BJ (cell line): ENCODE data around the gene DOCK1. TPM values are rescaled to one million over a fixed set of nuclear protein-coding genes. Genes with fewer than 3 reads are reported as not detected.

Source experiments
- CTCF ChIA-PET: fragments of 350-600 bp; formaldehyde crosslinking; extraction: SDS; loops from one replicate; lab custom pipeline; 2021; ENCODE audit warnings: antibody characterized with exemption, inconsistent platforms; lab: Yijun Ruan, JAX
- POLR2A ChIA-PET: fragments of 300-600 bp; sonication (Branson Sonifier 250); formaldehyde crosslinking; extraction: SDS; loops from one replicate; lab custom pipeline; 2021; ENCODE audit warnings: antibody characterized with exemption; lab: Charles Lee
- DNase-seq: peaks from one replicate; pipeline ENCODE4 v3.0.0-alpha.2; 2011; ENCODE audit warnings: low read depth
- H3K27me3 ChIP-seq: 2 replicates; pipeline ENCODE4 v1.6.0; 2011; ENCODE audit warnings: low read length; ENCODE audit not compliant: control insufficient read depth, insufficient read depth
- H3K36me3 ChIP-seq: 2 replicates; pipeline ENCODE4 v1.5.1; 2011; ENCODE audit warnings: low read length; ENCODE audit not compliant: control insufficient read depth, insufficient read depth
- H3K4me3 ChIP-seq: 2 replicates; pipeline ENCODE4 v1.5.1; 2011; ENCODE audit warnings: low read depth, mild to moderate bottlenecking, control low read depth, low read length
- CTCF ChIP-seq: IDR thresholded peaks from 2 replicates; pipeline ENCODE4 v1.5.1; 2011; ENCODE audit warnings: low read depth, mild to moderate bottlenecking, control low read depth, inconsistent platforms, low read length, moderate library complexity; ENCODE audit not compliant: insufficient read depth
- polyA plus RNA-seq: library from polyadenylated mRNA; depleted of rRNA; stranded (reverse); fragments of >200 nt; gene quantifications from 2 replicates; pipeline ENCODE4 v1.2.3, GENCODE V29; 2011

DOCK1 gene
- polyA plus RNA-seq, 1 experiment: 20.0 TPM

- POLR2A ChIA-PET: no interaction called here
- H3K27me3 ChIP-seq: no peaks in the 10 kb centered on the region
- CTCF ChIA-PET: no interaction called here
- H3K4me3 ChIP-seq: no peak overlapping the region
- no peak for DNase-seq
- peaks cover 16% of the 10 kb centered on the region for H3K36me3 ChIP-seq
- no peak for TF ChIP-seq CTCF
Observed at GRCh38 chr10:127016331-127016730, 111.1 kb downstream of the DOCK1 start.

- Histone ChIP-seq H3K4me3 (no peak overlapping the region), H3K27me3 (no peaks in the 10 kb centered on the region), H3K36me3 (peaks cover 15% of the 10 kb centered on the region)
- TF ChIP-seq CTCF: no peak
- ChIA-PET CTCF (no interaction called here), POLR2A (no interaction called here)
- no peak for DNase-seq
Observed at GRCh38 chr10:127017541-127018297, 112.5 kb downstream of the DOCK1 start.

GRCh38 chr10:127018298-127018650, 113.0 kb downstream of the DOCK1 start:
- H3K4me3 ChIP-seq: no peak overlapping the region
- POLR2A ChIA-PET: no interaction called here
- H3K27me3 ChIP-seq: no peaks in the 10 kb centered on the region
- DNase-seq: no peak
- TF ChIP-seq CTCF: no peak
- H3K36me3 ChIP-seq: peaks cover 16% of the 10 kb centered on the region
- CTCF ChIA-PET: no interaction called here

- H3K4me3 ChIP-seq: no peak overlapping the region
- H3K27me3 ChIP-seq: no peaks in the 10 kb centered on the region
- ChIA-PET CTCF (no interaction called here), POLR2A (no interaction called here)
- peaks cover 18% of the 10 kb centered on the region for H3K36me3 ChIP-seq
- no peak for TF ChIP-seq CTCF
- no peak for DNase-seq
Observed at GRCh38 chr10:127018766-127019165, 113.5 kb downstream of the DOCK1 start.

GRCh38 chr10:127020260-127020659, 115.0 kb downstream of the DOCK1 start:
- no peak overlapping the region for H3K4me3 ChIP-seq
- no peak for TF ChIP-seq CTCF
- no peak for DNase-seq
- CTCF ChIA-PET: interaction anchor here (0.6 kb wide), 1 partner anchor 153 kb away, joined by 3 read pairs; no protein-coding TSS in a partner anchor
- H3K36me3 ChIP-seq: peaks cover 22% of the 10 kb centered on the region
- POLR2A ChIA-PET: no interaction called here
- no peaks in the 10 kb centered on the region for H3K27me3 ChIP-seq
